Lower leg skin (tissue), 3 donors: ENCODE results near the gene ANAPC10.

Experiments
- CTCF ChIP-seq, 3 donors: fragments of 450-650 bp; IDR thresholded peaks; one replicate each; pipeline ENCODE4 v1.5.1; 2016; ENCODE audit warnings: antibody characterized with exemption in 3 of 3, mild to moderate bottlenecking in 3 of 3, moderate library complexity in 2 of 3
- POLR2A ChIP-seq, 2 donors: fragments of 450-650 bp; IDR thresholded peaks; one replicate each; pipeline ENCODE4 v1.6.1; 2016 to 2017; ENCODE audit warnings: antibody characterized with exemption in 2 of 2, mild to moderate bottlenecking in 1 of 2, moderate library complexity in 1 of 2

- TF ChIP-seq CTCF (IDR thresholded peaks at IDR 0.05): no peak
- TF ChIP-seq POLR2A (IDR thresholded peaks at IDR 0.05): no peak
Observed at GRCh38 chr4:145130788-145131399, 32.9 kb upstream of the ANAPC10 start.
